GM18909 (cell line): Measurements from ENCODE around the gene HOXA2.

ENCODE experiments used
- ATAC-seq: cut with Tn5 transposase; IDR thresholded peaks from one replicate; pipeline ENCODE4 v1.9.1; 2021; ENCODE audit warnings: mild to moderate bottlenecking; ENCODE audit not compliant: unreplicated experiment, poor library complexity

The HOXA2 gene

DNA sequence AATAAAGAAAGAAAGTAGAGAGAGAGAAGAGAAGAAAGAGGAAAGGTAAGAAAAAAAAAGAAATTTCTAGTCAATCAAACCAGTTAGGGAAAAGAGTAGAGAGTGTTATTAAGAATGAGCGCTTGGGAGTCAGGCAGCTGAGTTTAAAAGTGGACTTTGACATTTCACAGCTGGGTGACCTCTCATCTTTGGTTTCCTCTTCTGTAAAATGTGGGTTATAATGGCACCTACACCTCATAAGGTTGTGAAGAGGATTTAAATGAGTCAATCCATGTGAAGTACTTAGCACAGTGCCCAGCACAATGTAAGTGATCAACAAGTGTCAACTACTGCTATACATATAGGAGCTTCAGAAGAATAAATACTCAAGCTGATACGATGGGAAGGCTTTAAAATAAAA, 18.8 kb downstream of the HOXA2 start:
- ATAC-seq, result no peak

DNA sequence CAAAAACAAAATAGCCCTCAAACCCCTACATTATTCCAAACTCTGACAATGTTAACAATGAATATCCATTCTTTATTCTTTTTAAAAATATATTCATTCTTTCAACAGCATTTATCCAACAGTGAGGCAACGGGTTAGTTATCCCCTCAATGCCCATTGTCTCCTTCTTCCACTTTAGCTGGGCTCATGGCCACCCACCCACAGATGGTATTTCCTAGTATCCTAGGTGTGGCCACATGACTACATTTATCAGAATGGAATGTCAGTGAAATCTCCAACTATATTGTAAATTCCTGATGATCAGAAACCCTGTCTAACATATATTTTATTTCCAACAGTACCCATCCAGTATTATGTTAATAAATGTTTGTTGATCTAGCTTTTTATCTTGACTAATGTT, 20.3 kb downstream of the HOXA2 start:
- no peak for ATAC-seq

DNA sequence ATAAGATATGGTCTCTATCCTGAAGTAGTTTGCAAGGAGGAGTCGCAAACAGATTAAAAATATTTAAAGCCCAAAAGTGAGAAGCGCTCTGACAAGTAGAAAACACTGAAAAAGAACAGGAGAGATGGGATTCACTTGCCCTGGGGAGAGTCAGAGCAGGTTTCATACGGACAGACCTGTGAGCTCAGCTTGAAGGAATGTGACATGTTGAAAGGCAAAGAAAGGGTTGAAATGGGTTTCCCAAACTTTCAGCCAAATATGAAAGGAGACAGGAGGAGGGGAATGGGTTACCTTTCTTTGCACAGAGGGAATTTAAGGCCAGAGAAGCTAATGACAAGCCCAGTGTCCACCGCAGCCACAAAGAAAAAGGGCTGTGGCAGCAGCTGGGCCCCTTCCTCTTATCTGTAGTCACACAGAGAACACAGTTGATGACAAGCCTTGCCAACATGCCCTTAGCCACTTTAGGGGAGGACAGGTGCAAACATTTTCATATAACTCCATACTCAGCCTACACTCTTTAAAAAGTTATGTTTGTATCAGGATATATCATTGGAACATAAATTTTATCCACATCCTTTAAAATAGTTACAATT, 21.5 kb downstream of the HOXA2 start:
- no peak for ATAC-seq

DNA sequence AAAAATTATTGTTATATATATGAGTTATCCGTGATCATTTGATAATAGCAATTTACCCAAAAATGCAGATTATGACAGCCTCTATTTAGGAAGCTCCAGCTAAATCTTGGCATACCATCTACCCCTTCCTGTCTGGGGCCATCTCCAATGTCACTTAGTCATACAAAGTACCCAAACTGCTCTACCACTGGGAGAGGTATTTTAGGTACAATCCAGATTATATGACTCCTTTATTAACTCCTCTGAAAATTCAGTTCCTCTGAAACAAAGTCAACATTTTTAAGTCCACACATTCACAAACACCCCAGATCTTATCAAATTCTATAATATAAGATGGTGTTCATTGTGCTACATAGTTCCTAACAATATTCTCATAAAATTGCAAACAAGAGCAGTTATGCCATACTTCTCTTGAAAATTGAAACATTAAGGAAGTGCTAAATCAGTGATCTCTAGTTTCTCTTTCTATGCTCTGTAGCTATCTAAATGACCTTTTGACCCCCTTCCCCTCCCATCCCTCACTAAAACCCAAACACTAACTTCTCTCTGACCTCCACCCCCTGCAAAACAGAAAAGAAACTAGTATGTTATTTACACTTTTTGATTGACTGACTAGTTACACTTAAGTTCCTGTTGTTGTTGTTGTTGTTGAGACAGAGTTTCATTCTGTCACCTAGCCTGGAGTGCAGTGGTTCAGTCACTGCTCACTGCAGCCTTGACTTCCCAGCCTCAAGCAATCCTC, 23.1 kb downstream of the HOXA2 start:
- ATAC-seq, result no peak

DNA sequence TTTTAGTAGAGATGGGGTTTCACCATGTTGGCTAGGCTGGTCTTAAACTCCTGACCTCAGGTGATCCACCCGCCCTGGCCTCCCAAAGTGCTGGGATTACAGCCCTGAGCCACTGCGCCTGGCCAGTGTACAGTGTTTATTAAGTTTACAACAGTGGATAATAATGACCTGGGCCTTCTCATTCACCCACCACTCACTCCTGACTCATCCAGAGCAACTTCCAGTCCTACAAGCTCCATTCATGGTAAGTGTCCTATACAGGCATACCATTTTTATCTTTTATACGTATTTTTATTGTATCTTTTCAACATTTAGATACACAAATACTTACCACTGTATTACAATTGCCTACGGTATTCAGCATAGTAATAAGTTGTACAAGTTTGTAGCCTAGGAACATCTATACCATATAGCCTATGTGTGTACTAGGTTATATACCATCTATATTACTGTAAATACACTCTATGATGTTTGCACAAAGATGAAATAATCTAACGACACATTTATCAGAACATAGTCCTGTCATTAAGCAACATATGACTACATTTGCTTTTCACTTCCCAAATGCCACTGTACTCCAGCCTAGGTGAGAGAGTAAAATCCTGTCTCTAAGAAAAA, 23.8 kb downstream of the HOXA2 start:
- ATAC-seq, result no peak

DNA sequence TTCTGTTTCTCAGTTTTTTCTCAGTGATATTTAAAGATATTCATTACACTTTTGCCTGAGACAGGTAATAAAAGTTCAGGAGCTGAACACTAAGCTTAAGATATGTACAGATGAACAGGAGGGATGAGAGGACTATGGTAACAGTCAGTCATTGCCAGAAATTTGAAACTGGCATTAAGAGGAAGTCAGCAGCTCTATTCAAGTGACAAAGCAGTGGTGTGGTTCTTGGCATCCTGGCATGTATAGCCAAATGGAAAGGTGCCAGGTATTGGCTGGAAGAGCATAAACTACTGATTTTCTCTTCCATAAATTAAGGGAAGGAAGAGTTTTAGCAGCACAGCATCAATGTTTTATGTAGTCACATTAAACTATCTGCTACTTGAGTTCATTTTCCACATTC, 29.4 kb downstream of the HOXA2 start:
- no peak for ATAC-seq

DNA sequence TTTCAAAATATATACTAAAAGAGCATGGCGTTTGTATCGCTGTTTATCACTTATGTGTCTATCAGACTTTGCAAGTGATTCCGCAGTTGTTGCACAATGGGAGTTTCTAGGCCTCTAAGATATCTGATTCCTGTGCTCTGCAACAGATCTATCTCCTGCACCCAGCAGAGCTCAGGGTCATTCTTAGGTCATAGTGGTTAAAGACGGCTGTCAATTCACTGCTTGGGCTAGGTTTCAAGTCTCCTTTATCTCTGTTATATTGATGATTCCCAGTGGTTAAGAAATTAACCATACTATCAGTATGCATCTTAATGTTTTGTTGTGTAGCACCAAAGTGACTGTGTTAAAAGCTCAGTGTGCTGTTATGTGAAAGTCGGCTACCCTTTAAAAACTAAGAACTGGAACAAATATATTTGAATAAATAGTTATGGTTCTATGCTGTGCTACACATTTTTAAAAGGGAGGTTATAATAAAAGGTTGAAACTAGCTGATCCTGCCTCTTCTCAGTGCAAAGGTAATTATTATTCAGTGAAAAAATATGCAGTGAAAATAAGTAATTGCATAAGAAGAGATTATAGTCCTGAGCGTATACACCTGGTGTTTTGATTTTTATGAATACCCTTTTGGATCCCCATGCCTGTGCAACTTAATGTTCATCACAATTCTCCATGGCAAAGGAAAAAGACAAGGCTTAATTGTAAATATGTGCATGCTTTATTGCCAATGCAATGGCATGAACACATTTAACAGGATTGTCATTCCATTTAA, 30.7 kb downstream of the HOXA2 start:
- ATAC-seq, result no peak

DNA sequence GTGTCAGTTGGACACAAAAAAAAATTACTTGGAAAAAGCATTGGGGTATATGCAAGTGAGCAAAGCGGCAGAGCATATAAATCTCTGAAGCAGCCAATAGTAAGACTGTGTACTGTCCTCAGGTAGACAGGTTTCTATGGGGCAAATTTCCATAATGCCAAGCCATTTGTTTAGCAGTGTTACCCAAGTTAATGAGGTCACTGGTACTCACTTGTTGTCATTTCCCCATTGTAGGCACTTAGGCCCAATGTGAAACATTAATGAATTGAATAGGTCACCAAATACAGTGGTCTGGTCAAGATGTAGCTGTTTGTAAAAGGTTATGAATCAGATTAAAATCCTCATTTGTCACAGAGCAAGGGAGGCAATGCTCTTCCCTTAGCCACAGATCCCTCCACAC, 34.2 kb downstream of the HOXA2 start:
- no peak for ATAC-seq

DNA sequence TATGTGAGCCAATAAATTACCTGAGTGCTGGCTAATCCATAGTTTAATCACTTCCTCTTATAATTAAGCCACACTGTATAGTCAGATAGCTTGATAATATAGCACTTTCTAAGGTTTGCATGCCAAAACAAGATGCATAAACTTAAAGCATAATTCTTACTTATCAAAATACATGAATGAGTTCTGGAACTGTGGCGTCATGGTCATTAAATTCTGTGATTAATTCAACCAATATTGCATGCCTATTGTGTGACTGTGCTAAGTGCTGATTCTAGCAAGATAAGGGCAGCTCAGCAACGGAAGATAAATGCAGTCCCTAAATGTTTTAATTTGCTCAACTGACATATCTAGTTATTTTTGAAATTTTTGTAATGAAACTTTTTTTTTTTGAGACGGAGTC, 36.3 kb downstream of the HOXA2 start:
- ATAC-seq, result no peak

DNA sequence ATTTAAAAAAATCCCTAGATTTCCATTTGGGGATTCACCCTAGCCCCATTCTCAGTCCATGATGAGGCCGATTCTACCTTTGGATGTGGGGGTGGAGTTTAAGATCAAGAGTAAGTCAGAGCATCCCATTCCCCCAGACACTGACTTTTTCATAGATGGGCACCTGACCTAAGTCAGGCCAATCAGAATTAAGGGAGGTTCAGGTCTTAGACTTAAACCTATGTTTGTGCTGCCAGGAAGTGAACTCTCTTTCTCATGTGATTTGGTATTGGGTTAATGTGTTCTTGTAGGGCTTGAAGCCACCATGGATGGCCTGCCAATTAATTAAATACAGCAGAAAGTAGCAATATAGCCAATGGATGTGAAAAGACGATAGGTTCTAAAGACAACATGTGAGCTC, 36.8 kb downstream of the HOXA2 start:
- ATAC-seq, result no peak

DNA sequence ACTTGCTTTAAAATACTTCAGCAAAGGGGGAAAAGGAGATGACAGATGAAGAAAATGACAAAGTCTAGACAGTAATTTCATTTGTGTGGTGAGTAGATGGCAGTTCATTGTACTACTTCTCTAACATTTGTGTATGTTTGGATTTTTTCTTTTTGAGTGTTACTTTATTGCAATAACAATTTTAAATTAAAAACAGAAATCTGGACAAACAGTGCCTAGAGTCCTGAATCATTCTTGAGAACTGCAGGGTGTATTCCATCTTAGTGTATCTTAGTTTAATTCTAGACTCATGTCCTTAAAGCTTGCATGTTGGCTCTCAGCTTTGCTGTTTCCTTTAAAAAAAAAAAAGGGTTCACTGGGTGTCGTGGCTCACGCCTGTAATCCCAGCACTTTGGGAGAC, 37.8 kb downstream of the HOXA2 start:
- no peak for ATAC-seq

DNA sequence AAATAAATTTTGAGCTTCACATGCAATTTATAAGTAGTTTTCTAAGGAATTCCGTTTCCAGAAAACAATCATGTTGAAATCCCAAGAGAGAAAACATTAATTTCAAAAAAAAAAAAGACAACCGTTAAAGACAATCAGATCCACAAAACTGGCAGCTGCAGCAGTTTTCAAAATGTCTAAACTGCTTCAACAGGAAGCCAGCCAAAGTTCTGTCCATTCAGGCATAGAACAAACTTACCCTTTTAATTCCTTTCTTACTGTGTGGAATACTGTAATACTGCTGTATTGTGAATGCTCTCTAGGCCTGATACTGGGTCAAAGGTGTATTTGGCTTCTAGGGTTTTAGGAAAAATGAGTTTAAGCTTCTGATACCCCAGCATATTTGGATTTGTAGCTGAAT, 38.3 kb downstream of the HOXA2 start:
- no peak for ATAC-seq

DNA sequence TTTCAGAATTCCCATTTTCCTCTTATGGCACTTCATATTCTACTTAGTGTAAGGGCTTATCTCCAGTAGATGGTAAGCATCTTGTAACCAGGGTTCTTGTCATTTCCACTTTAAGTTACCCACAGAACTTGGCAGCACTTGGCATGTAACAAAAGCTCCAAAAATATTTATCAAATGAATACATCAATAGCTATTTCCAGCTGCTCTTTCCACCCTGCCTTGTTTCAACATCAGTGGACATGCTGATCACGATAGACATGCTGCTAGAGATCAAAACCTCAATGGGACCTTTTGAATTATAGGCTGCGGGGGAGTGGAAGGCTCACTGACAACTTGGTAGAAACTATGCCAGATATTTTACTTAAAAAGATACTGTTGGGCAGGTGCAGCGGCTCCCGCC, 39.5 kb downstream of the HOXA2 start:
- no peak for ATAC-seq

DNA sequence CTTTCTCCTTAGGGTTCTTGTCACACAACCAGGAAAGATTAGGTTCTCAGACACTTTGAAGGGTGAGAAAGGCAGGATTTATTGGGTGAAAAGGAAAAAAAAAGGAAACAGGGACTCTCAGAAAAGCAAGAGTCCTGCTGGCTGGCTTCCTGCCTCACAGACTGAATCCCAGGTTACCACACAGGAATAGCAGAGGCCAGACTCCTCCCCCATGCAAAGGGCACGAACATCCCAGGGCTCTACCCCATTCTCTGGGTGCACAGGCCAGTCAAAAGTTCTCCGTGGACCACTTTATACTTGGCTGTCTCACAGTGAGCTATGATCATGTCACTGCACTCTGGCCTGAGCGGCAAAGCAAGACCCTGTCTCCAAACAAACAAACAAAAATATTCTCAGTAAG, 49.3 kb downstream of the HOXA2 start:
- ATAC-seq, result no peak

DNA sequence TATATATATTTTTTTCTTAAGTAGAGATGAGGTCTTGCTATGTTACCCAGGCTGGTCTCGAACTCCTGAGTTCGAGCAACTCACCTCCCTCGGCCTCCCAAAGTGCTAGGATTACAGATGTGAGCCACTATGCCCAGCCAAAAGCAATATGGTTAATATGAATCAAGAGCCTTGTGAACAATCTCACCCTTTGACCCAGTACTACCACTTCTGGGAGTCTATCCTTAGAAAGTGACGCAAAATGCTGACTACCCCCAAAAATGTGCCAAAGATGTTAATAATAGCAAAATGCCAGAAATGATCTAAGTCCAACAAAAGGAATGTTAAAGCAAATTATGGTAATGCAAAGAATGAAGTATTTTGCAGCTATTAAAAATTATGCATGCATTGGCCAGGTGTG, 51.0 kb downstream of the HOXA2 start:
- ATAC-seq, result no peak
